ENCODE measurements around the gene BRWD1. TPM values are rescaled to one million over a fixed set of nuclear protein-coding genes. Genes with fewer than 3 reads are reported as not detected.
A peak's percentile ranks its signal among the peaks of the same experiment; 100 is the strongest.

Gene BRWD1
- total and polyA plus RNA-seq, 2 of the 13 experiments (the other 11 are each of a cell fraction or from before 2014, with no cell fraction given) = 13.9 to 28.0 TPM

DNA sequence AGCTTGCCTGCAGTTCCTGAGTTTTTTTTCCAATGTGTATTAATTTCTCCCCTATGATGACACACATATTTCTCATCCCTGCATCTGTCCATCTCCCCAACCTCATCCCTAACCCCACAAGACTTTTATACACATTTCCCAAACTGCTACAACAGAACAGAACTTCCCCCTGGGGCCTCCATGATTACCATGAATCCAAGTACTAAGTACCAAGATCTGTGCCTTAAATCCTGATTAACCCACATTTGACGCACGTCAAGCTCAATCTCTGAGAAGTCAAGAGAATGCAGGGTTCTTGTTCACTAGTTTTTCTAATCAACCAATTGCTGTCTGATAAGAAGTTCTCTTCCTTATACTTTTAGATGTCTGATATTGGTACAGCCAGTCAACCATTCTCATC is 25.8 kb upstream of the BRWD1 start (continued):
- TF ChIP-seq TFE3 (CRISPR knock-in tag; IDR thresholded peaks at IDR 0.05) (no peak), ZNF747 (CRISPR knock-in tag; IDR thresholded peaks at IDR 0.05; ENCODE audit: borderline replicate concordance) (no peak), MXD3 (CRISPR knock-in tag; IDR thresholded peaks at IDR 0.05) (no peak)

DNA sequence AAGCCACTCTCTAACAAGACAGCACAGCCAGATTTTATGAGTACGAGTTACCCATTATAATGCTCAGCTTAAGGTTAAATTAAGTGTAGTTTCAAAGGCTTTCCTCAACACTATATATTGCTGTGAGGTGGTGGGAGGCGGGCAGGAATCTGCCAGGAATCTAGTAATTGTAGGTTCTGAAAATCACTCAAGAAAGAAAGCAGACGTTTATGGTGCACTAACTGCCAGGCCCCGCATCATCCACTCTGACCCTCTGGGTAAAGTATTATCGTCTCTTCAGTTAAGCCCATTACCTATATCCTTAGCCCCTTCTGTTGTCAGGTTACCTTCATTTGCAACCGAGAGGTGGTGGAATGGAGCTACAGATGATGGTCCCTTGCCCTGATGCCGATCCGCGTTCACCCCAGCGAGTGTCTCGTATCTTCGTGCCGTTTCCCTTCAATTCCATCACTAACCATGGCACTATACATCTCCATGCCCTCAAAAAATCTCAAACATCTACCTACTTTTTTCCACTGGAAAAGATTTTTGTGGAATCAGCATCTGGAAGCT is 23.1 kb upstream of the BRWD1 start:
- no TSS peak for BruUV-seq (replicated peaks)
- CTCF ChIA-PET (ENCODE audit: low intra/inter-chr PET ratio, low total read pairs) = interaction anchor here (1.6 to 2.7 kb wide), 2 partner anchors 52 to 105 kb away, joined by 15 to 17 read pairs; no protein-coding TSS in a partner anchor
- Histone ChIP-seq H3K79me2 (ENCODE audit: insufficient read depth, low read length) (no peaks in the 10 kb centered on the region), H3K9ac (ENCODE audit: insufficient read depth, low read depth, low read length) (no peak overlapping the region), H3K4me2 (ENCODE audit: low read depth, low read length) (peak overlapping the region; percentile 75), H3K27ac (ENCODE audit: extremely low read length, insufficient read depth, low read length) (no peak overlapping the region), H3K27me3 (ENCODE audit: control insufficient read depth in 1 of 2, insufficient read depth in 2 of 2, low read length in 2 of 2) (no peaks in the 10 kb centered on the region), H3K36me3 (replicated peaks in 1 of 2; ENCODE audit: control insufficient read depth in 1 of 2, insufficient read depth in 2 of 2, low read length in 2 of 2) (peaks cover 0 to 4% of the 10 kb centered on the region in 2 experiments; a peak in 1 of 5 replicates), H4K20me1 (ENCODE audit: insufficient read depth, low read length) (no peaks in the 10 kb centered on the region), H3K9me3 (ENCODE audit: low read length) (no peaks in the 10 kb centered on the region), H3K4me1 (ENCODE audit: insufficient read depth, low read length) (peaks cover 18% of the 10 kb centered on the region), H3K4me3 (replicated peaks in 1 of 3; ENCODE audit: insufficient read depth in 1 of 3, low read depth in 2 of 3, low read length in 3 of 3) (peak overlapping the region in 1 of 3 experiments; percentile 57; a peak in 3 of 6 replicates), H2AFZ (ENCODE audit: low read length) (no peak overlapping the region)
- intact Hi-C loops (cut with micrococcal nuclease; ENCODE audit: unreplicated experiment) (loop anchor here (1.0 kb wide), 2 partner anchors 52 to 105 kb away; no protein-coding TSS in a partner anchor), in situ Hi-C loops (cut with HindIII; ENCODE audit: extremely low pct_ligation_motif_present, low pct_unique_long_range_greater_than_20kb) (no loop called here)
- peak; percentile 56 for FAIRE-seq
- POLR2A ChIA-PET = interaction anchor here (0.8 to 1.5 kb wide), 4 partner anchors 12 to 51 kb away, joined by 3 to 6 read pairs (median 4); partner anchors contain the start of gene HMGN1
- WGBS (ENCODE audit: low lambda C conversion rate) = 8% methylated on average over 13 of the region's 13 CpGs
- peak; percentile 97 for ATAC-seq
- peak; percentile 68 for DNase-seq (ENCODE audit: low spot score)
- TF ChIP-seq RAD21 (CRISPR knock-in tag; IDR thresholded peaks at IDR 0.05) (peak; percentile 66; the same call in 1 of the 2 replicates), ZNF512 (CRISPR knock-in tag; IDR thresholded peaks at IDR 0.05) (no peak), DNMT3B (CRISPR knock-in tag; conservative IDR thresholded peaks at IDR 0.05) (no peak), SAP130 (CRISPR knock-in tag; IDR thresholded peaks at IDR 0.05; ENCODE audit: low read depth) (peak; percentile 31; the same call in 1 of the 2 replicates), HBP1 (CRISPR knock-in tag; IDR thresholded peaks at IDR 0.05; ENCODE audit: low read depth) (no peak), ZNF331 (CRISPR knock-in tag; IDR thresholded peaks at IDR 0.05) (0 out of 2 replicates have a peak, but pooled peaks have one; percentile 26), STAG1 (CRISPR knock-in tag; IDR thresholded peaks at IDR 0.05) (peak; percentile 73), MIER3 (CRISPR knock-in tag; IDR thresholded peaks at IDR 0.05; ENCODE audit: borderline replicate concordance) (0 out of 2 replicates have a peak, but pooled peaks have one; percentile 25), MAZ (IDR thresholded peaks at IDR 0.05; ENCODE audit: borderline replicate concordance, low read depth, low read length) (no peak), MAZ (CRISPR knock-in tag; IDR thresholded peaks at IDR 0.05; ENCODE audit: low read depth) (no peak), SMC3 (IDR thresholded peaks at IDR 0.05; ENCODE audit: low read length) (peak; percentile 74)
- TF ChIP-seq, protein P1, sequence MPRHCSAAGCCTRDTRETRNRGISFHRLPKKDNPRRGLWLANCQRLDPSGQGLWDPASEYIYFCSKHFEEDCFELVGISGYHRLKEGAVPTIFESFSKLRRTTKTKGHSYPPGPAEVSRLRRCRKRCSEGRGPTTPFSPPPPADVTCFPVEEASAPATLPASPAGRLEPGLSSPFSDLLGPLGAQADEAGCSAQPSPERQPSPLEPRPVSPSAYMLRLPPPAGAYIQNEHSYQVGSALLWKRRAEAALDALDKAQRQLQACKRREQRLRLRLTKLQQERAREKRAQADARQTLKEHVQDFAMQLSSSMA (CRISPR knock-in tag; IDR thresholded peaks at IDR 0.05) = no peak
